NCI-H2081 treated with DMSO at 0.1 percent for 48 hours (cell line): ENCODE results near the gene PACS1.

ENCODE experiments used
- DNase-seq: peaks from one replicate; lab custom pipeline; 2025; lab: John Stamatoyannopoulos, UW

Gene PACS1

GRCh38 chr11:66290330-66290621 lies 220.2 kb downstream of the PACS1 start:
- no peak for DNase-seq

- no peak for DNase-seq
Observed at GRCh38 chr11:66291303-66291705, 221.2 kb downstream of the PACS1 start.

GRCh38 chr11:66291706-66292542 lies 221.9 kb downstream of the PACS1 start, which contains the start of gene TMEM151A:
Gene TMEM151A (plus strand): TSS chr11:66291894. CDS start chr11:66292014, 120 bp downstream.
- no peak for DNase-seq

DNA sequence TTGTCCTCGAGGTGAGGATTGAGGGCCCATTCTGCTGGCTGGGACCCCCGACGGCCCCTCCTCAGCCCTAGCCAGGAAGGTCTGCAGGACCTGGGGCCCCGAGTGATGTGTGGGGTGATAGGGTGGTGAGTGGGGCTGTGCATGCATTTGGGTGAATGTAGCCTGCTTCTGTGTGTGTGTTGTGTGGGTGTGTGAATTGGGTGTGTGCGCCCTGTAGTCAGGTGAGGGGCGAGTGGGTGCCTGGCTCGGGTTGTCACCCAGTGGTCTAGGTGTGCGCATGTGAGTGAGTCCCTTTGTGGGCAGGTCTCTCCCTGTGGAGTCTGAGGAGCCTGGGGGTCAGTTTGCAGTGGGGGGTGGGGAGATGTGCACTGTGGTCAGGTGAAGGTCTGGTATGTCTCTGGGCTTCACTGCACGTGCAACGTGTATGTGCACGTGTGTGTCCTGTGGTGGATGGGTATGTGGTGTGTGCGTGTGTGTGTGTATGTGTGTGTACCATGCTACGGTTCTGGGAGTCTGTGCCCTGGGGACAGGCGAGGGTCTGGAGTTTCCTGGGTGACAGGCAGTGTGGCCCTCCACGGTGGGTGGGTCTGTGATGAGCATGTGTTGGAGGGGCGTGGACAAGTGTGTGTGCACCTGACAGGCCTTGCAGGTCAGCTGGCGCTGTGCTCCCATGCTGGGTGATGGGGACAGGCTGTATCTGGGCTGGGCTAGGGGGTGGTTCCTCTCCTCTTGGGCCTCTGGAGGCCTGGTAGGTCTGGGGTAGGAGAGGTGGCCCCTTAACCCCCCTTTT lies 222.7 kb downstream of the PACS1 start:
- no peak for DNase-seq

GRCh38 chr11:66293352-66293751 lies 223.3 kb downstream of the PACS1 start:
- no peak for DNase-seq

DNA sequence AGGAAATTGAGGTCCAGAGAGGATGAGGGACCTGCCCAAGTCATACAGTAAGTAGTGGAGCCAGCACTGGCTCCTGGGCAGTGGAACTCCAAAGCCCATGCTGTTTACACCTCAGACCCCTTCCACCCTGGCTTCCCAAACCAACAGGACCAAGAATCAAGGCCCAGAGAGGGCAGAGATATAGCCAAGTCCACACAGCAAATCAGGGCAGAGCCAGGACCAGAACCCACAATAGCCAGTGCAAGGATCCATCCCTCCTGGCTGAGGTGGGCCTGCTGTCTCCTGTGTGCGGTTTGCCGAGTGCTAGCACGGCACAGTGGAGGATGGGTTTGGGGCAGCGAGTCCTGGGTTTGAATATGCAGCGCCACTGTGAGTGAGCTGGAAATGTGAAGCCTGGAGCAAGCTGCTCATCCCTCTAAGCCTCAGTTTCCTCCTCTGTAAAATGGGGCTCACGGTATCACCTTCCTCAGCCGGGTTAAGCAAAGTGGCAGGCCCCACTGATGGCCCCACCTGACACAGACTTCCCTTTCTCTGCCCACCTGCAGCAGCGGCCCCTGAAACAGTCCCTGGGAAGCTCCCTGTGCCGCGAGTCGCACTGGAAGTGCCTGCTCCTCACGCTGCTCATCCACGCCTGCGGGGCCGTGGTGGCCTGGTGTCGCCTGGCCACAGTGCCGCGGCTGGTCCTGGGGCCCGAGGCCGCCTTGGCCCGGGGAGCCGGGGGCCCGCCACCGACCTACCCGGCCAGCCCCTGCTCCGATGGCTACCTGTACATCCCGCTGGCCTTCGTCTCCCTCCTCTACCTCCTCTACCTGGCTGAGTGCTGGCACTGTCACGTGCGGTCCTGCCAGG lies 223.9 kb downstream of the PACS1 start:
- DNase-seq = no peak
